Stimulated activated naive CD8-positive, alpha-beta T cell treated with anti-CD3 and anti-CD28 coated beads, Interleukin-15, Interleukin-2, amounts not matched to agents 100 ng/mL and 50 ng/mL, for 24 hours (primary cell): ENCODE measurements around the gene PANX3.

Experiments used
- H3K27ac Mint-ChIP-seq: one replicate; pipeline ENCODE4 v1.8.0; 2021; ENCODE audit warnings: mild to moderate bottlenecking, mixed read lengths
- H3K27me3 Mint-ChIP-seq: one replicate; pipeline ENCODE4 v1.8.0; 2021; ENCODE audit warnings: mixed read lengths
- H3K36me3 Mint-ChIP-seq: one replicate; pipeline ENCODE4 v1.8.0; 2021; ENCODE audit warnings: low read depth, mixed read lengths
- H3K4me1 Mint-ChIP-seq: one replicate; pipeline ENCODE4 v1.8.0; 2021; ENCODE audit warnings: low read depth, mixed read lengths
- H3K4me3 Mint-ChIP-seq: one replicate; pipeline ENCODE4 v1.8.0; 2021; ENCODE audit warnings: mild to moderate bottlenecking, mixed read lengths
- H3K9me3 Mint-ChIP-seq: one replicate; pipeline ENCODE4 v1.8.0; 2021; ENCODE audit warnings: mixed read lengths

Gene PANX3

DNA sequence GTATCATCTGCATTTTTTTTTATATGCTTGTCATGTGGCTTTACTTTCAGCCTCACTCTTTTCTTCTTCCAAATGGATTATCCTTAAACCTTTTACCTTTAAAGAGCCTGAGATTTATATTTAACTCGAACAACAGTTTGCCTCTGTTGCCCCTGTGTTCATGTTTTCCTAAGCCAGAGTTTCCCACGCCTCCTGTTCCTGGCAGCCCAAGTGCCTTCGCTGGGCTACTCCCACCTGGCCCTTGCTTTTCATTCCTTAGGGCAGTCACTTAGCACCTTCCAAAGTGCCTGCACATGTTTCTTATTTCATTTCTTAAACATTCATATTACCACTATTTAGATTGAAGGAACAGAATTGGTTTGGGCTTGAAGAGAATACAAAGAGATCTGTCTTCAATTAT is 24.7 kb downstream of the PANX3 start:
- no peaks in the 10 kb centered on the region for H3K9me3 Mint-ChIP-seq
- no peaks in the 10 kb centered on the region for H3K27me3 Mint-ChIP-seq
- H3K27ac Mint-ChIP-seq = peak overlapping the region; percentile 31
- no peaks in the 10 kb centered on the region for H3K4me1 Mint-ChIP-seq
- peaks cover 52% of the 10 kb centered on the region for H3K36me3 Mint-ChIP-seq
- H3K4me3 Mint-ChIP-seq = no peak overlapping the region

DNA sequence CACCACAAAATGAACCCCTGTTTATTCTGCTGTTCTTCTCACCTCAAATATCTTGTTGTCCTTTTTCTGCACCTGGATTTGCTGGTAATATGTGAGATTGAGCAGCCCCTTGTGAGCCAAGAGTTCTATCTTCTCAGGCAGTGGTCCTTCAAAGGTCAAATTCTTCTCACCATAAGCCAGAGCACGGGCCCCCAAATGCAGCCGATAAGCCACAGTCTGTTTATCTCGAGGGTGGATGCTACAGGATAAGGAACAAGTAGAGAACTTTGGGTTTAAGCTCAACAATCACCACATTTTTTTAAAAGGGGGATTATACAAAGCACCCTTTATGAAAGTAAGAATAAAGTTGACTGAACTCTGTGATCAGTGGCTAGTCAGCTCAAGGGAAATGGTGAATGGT is 27.3 kb downstream of the PANX3 start:
- no peaks in the 10 kb centered on the region for H3K9me3 Mint-ChIP-seq
- peaks cover 29% of the 10 kb centered on the region for H3K36me3 Mint-ChIP-seq
- H3K27ac Mint-ChIP-seq = no peak overlapping the region
- no peaks in the 10 kb centered on the region for H3K27me3 Mint-ChIP-seq
- H3K4me3 Mint-ChIP-seq = no peak overlapping the region
- no peaks in the 10 kb centered on the region for H3K4me1 Mint-ChIP-seq

GRCh38 chr11:124639186-124639585 is 28.0 kb downstream of the PANX3 start:
- Mint-ChIP-seq H3K27ac (no peak overlapping the region), H3K27me3 (no peaks in the 10 kb centered on the region), H3K9me3 (no peaks in the 10 kb centered on the region), H3K4me3 (no peak overlapping the region), H3K36me3 (peaks cover 28% of the 10 kb centered on the region), H3K4me1 (no peaks in the 10 kb centered on the region)

DNA sequence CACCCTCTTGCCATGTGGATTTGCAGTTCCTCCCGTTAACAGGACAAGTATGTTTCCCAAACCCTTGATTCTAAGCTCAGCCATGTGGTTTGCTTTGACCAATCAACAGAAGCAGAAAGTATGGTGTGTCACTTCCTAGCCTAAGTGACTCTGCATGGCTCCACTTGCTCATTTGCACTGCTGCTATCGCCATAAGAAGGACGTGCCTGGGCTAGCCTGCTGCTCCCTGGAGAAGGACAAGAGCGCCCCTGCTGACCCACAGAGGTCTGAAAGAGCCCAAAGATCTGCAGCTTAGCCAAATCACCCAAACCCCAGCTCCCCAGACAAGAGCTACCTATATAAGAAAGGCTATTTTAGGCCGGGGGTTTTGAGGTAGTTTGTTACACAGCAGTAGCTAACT is 29.4 kb downstream of the PANX3 start:
- Mint-ChIP-seq H3K36me3 (peaks cover 27% of the 10 kb centered on the region), H3K27ac (no peak overlapping the region), H3K9me3 (no peaks in the 10 kb centered on the region), H3K4me1 (peaks cover 5% of the 10 kb centered on the region), H3K27me3 (no peaks in the 10 kb centered on the region), H3K4me3 (no peak overlapping the region)

DNA sequence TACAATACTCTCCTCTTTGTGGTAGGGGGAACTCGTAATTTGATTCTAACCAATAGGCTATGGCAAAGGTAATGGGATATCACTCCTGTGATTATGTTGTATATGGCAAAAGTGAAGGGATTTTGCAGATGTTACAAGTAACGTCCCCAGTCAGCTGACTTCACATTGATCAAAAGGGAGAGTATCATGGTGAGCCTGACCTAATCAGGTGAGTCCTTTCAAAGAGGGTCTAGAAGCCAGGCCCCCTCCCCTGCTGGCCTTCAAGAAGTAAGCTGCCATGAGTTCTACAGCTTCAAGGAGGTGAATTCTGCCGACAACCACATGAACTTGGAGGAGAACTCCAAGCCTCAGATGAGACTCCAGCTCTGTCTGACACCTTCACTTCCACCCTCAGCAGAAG is 31.4 kb downstream of the PANX3 start:
- H3K36me3 Mint-ChIP-seq = peaks cover 12% of the 10 kb centered on the region
- no peak overlapping the region for H3K27ac Mint-ChIP-seq

DNA sequence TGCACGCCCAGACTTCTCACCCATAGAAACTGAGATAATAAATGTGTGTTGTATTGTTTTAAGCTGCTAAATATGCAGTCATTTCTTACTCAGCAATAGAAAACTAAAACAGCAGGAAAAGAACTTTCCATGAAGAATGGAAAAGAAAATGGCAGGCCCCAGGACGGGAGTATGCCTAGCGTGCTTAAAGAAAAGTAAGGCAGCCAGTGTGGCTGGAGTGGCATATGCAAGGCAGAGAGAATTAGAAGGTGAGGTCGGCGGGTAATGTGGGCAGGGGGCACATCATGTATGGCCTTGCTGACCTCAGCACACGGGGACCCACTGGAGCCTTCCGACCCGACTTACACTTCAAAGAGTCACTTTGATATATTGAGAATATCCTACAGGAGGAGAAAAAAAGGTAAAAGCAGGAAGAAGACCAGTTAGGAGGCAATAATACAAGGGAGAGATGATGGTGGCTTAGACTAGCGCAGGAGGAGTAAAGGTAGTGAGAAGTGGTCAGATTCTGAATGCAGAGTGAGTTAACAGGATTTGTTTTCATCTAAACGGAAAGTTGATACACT is 31.9 kb downstream of the PANX3 start:
- peaks cover 5% of the 10 kb centered on the region for H3K4me1 Mint-ChIP-seq
- H3K4me3 Mint-ChIP-seq = no peak overlapping the region
- H3K27me3 Mint-ChIP-seq = no peaks in the 10 kb centered on the region
- H3K9me3 Mint-ChIP-seq = no peaks in the 10 kb centered on the region
- H3K27ac Mint-ChIP-seq = no peak overlapping the region
- H3K36me3 Mint-ChIP-seq = peaks cover 7% of the 10 kb centered on the region

More for the DNA sequence above, 31.4 kb downstream of the PANX3 start:
- Mint-ChIP-seq H3K27me3 (no peaks in the 10 kb centered on the region), H3K4me1 (peaks cover 5% of the 10 kb centered on the region), H3K9me3 (no peaks in the 10 kb centered on the region), H3K4me3 (no peak overlapping the region)

DNA sequence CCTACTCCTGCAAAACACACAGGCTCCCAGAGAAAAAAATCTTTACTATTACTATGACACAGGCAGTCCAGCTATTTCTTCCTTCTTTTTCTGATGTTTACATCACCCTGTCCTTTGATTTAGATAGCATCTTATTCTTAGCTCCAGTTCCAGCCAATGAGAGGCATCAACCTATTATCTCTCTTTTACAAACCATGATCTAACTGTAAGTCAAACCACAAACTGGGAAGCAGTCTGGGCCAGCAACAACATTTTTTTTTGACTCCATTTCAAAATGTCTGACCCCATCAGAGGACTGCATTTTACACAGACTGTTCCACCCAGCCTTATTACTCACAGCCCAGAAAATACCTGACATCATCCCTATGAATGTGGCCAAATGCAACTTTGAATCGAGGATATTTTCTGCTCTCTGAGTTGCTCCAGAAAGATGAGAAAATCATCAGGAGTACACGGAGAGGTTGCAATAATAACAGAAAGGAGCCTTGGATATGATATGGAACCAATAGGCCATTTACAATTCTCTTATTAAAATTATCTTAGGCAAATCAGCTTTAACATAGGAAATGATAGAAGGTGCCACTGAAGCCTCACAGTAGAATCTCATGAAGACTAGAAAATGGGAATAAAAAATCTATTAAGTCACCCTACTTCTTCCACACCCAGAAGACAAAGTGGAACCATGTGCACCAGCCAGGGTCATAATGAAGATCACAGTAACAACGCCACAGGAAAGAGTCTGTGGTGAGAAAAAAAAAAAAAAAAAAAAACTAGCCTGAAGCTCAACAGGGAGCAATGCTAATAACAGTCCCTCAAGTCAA is 32.6 kb downstream of the PANX3 start:
- Mint-ChIP-seq H3K4me1 (peaks cover 5% of the 10 kb centered on the region), H3K36me3 (peaks cover under 1% of the 10 kb centered on the region), H3K27ac (no peak overlapping the region), H3K4me3 (no peak overlapping the region), H3K27me3 (no peaks in the 10 kb centered on the region), H3K9me3 (no peaks in the 10 kb centered on the region)

- H3K4me3 Mint-ChIP-seq = no peak overlapping the region
- H3K27me3 Mint-ChIP-seq = no peaks in the 10 kb centered on the region
- no peaks in the 10 kb centered on the region for H3K36me3 Mint-ChIP-seq
- no peak overlapping the region for H3K27ac Mint-ChIP-seq
- H3K4me1 Mint-ChIP-seq = peaks cover 5% of the 10 kb centered on the region
- H3K9me3 Mint-ChIP-seq = no peaks in the 10 kb centered on the region
Observed at GRCh38 chr11:124644426-124645280, 33.4 kb downstream of the PANX3 start.

DNA sequence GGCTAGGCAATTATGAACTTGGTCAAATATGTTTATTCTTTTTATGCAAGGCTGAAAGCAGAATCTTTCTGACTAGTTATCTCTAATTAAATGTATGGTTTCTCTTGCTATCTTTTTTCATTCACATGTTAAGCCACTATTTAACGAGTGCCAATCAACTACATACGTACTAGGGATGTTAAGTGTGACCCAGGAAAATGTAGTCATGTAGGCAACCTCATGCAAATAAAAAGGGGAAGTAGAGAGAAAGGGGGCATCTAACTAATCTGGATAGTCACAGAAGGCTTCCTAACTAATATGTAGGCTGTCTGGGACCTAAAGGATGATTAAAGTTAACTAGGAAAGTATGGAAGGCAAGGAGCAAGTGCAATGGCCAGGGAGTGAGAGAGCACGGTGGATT is 34.9 kb downstream of the PANX3 start:
- Mint-ChIP-seq H3K4me1 (peaks cover 5% of the 10 kb centered on the region), H3K4me3 (no peak overlapping the region), H3K36me3 (no peaks in the 10 kb centered on the region), H3K27me3 (no peaks in the 10 kb centered on the region), H3K9me3 (no peaks in the 10 kb centered on the region), H3K27ac (no peak overlapping the region)

GRCh38 chr11:124648610-124649009 is 37.4 kb downstream of the PANX3 start:
- Mint-ChIP-seq H3K27ac (no peak overlapping the region), H3K4me3 (no peak overlapping the region), H3K4me1 (peaks cover 5% of the 10 kb centered on the region), H3K27me3 (no peaks in the 10 kb centered on the region), H3K36me3 (peaks cover 4% of the 10 kb centered on the region), H3K9me3 (no peaks in the 10 kb centered on the region)

- H3K27ac Mint-ChIP-seq = no peak overlapping the region
- H3K4me1 Mint-ChIP-seq = no peaks in the 10 kb centered on the region
- H3K4me3 Mint-ChIP-seq = no peak overlapping the region
- no peaks in the 10 kb centered on the region for H3K9me3 Mint-ChIP-seq
- no peaks in the 10 kb centered on the region for H3K27me3 Mint-ChIP-seq
- peaks cover 9% of the 10 kb centered on the region for H3K36me3 Mint-ChIP-seq
Observed at GRCh38 chr11:124656774-124657630, 45.8 kb downstream of the PANX3 start.

- H3K4me1 Mint-ChIP-seq = no peaks in the 10 kb centered on the region
- H3K4me3 Mint-ChIP-seq = no peak overlapping the region
- H3K27ac Mint-ChIP-seq = no peak overlapping the region
- peaks cover 9% of the 10 kb centered on the region for H3K36me3 Mint-ChIP-seq
- no peaks in the 10 kb centered on the region for H3K27me3 Mint-ChIP-seq
- no peaks in the 10 kb centered on the region for H3K9me3 Mint-ChIP-seq
Observed at GRCh38 chr11:124657904-124658303, 46.7 kb downstream of the PANX3 start.

- no peak overlapping the region for H3K27ac Mint-ChIP-seq
- H3K36me3 Mint-ChIP-seq = peaks cover 9% of the 10 kb centered on the region
- no peak overlapping the region for H3K4me3 Mint-ChIP-seq
- H3K27me3 Mint-ChIP-seq = no peaks in the 10 kb centered on the region
- no peaks in the 10 kb centered on the region for H3K9me3 Mint-ChIP-seq
- no peaks in the 10 kb centered on the region for H3K4me1 Mint-ChIP-seq
Observed at GRCh38 chr11:124658501-124658900, 47.3 kb downstream of the PANX3 start.

GRCh38 chr11:124658986-124659385 is 47.8 kb downstream of the PANX3 start:
- Mint-ChIP-seq H3K9me3 (no peaks in the 10 kb centered on the region), H3K36me3 (peaks cover 9% of the 10 kb centered on the region), H3K4me1 (no peaks in the 10 kb centered on the region), H3K27ac (no peak overlapping the region), H3K27me3 (no peaks in the 10 kb centered on the region), H3K4me3 (no peak overlapping the region)
